Activated CD8-positive, alpha-beta memory T cell treated with anti-CD3 and anti-CD28 coated beads, Interleukin-2, amount 50 U/mL, for 1 hour (primary cell): ENCODE measurements around the gene SLC25A21.
"Not testable (repeated sequence)": the region's sequence is repeated elsewhere in the genome, so short reads cannot be mapped to it uniquely, and the experiment has no call there.

Source experiments
- DNase-seq: peaks from one replicate; pipeline ENCODE4 v3.0.0-alpha.2; 2020; ENCODE audit errors: extremely low read depth

The SLC25A21 gene

GRCh38 chr14:36986407-36986806, 186.0 kb downstream of the SLC25A21 start:
- DNase-seq, result no peak

GRCh38 chr14:36981832-36982529, 190.4 kb downstream of the SLC25A21 start:
- DNase-seq, result no peak

GRCh38 chr14:36980413-36980812, 192.0 kb downstream of the SLC25A21 start:
- DNase-seq, result not testable (repeated sequence)

- DNase-seq, result no peak
These were observed 192.5 kb downstream of the SLC25A21 start for GRCh38 chr14:36979863-36980262.

GRCh38 chr14:36976571-36977023, 195.8 kb downstream of the SLC25A21 start:
- DNase-seq, result no peak

- DNase-seq, result no peak
These were observed 196.6 kb downstream of the SLC25A21 start for GRCh38 chr14:36975834-36976233.

GRCh38 chr14:36974985-36975384, 197.4 kb downstream of the SLC25A21 start:
- no peak for DNase-seq

- DNase-seq, result no peak
These were observed 198.5 kb downstream of the SLC25A21 start for GRCh38 chr14:36973806-36974442.

GRCh38 chr14:36971263-36971855, 201.0 kb downstream of the SLC25A21 start:
- no peak for DNase-seq

- no peak for DNase-seq
These were observed 204.4 kb downstream of the SLC25A21 start for GRCh38 chr14:36967892-36968555.

- no peak for DNase-seq
These were observed 216.4 kb downstream of the SLC25A21 start for GRCh38 chr14:36955967-36956366.

GRCh38 chr14:36955376-36955775, 217.0 kb downstream of the SLC25A21 start:
- no peak for DNase-seq

GRCh38 chr14:36952689-36953088, 219.7 kb downstream of the SLC25A21 start:
- no peak for DNase-seq

GRCh38 chr14:36951380-36951911, 221.0 kb downstream of the SLC25A21 start:
- no peak for DNase-seq

- DNase-seq, result no peak
These were observed 221.6 kb downstream of the SLC25A21 start for GRCh38 chr14:36950812-36951211.

GRCh38 chr14:36949371-36949770, 223.0 kb downstream of the SLC25A21 start:
- DNase-seq, result no peak

GRCh38 chr14:36948157-36948859, 224.1 kb downstream of the SLC25A21 start:
- DNase-seq, result no peak

GRCh38 chr14:36947362-36947761, 225.0 kb downstream of the SLC25A21 start:
- DNase-seq, result no peak

GRCh38 chr14:36946872-36947271, 225.5 kb downstream of the SLC25A21 start:
- DNase-seq, result no peak

GRCh38 chr14:36944307-36945010, 227.9 kb downstream of the SLC25A21 start:
- no peak for DNase-seq
